ENCODE measurements around the gene MINDY4. TPM values are rescaled to one million over a fixed set of nuclear protein-coding genes. Genes with fewer than 3 reads are reported as not detected.
A peak's percentile ranks its signal among the peaks of the same experiment; 100 is the strongest.

Gene MINDY4
- total RNA-seq, 1 donor from 2014 or later, result 2.2 TPM

- no peak for DNase-seq (ENCODE audit: low read depth, low spot score)
These were observed 80.6 kb downstream of the MINDY4 start for GRCh38 chr7:30851651-30852307.

DNA sequence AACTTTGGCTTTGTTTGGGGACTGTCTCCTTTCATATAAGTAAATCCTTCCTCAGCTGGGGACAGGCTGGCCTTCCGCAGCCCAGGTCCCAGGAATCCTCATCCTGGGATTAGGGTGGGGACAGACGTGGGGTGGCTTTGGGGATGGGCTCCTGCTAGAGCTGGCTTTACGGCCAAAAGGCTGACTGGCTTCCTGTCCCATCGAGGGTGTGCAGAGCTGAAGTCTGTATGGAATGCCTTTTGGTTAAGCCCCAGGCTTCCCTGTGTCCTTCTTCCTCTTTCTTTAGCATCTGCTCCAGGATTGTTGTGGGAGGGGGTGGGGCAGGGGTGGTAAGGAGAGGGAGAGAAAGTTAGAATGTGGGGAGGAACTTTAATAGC lies 81.1 kb downstream of the MINDY4 start:
- no peak for DNase-seq (ENCODE audit: low read depth, low spot score)

DNA sequence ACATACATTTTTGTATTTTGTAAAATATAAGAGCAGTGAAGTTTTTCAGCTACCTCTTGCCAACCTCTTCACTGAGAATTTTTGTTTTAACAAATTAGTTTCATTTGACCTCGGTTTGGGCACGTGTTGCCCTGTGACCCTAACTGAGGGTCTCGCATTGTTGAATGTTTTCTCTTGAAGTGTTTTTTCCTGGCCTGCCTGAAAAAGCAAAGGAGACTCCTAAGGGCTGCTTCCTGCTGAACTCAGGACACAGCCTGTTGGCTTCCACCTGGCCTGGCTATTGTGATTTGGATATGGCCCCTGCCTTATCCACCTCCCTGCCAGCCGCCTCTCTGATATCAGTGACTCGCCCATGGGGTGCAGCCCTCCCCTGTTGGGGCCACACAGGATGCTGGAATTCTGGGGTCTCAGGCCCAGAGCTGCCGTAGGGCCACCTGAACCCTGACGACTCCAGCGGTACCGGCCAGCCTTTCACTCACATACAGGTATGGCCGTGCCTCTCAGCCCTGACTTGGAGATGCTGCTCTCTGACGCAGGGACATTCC lies 81.6 kb downstream of the MINDY4 start:
- DNase-seq (ENCODE audit: low read depth, low spot score), result no peak

- DNase-seq (ENCODE audit: low read depth, low spot score), result no peak
These were observed 82.4 kb downstream of the MINDY4 start for GRCh38 chr7:30853576-30853975.

- no peak for DNase-seq (ENCODE audit: low read depth, low spot score)
These were observed 84.7 kb downstream of the MINDY4 start for GRCh38 chr7:30855936-30856335.

DNA sequence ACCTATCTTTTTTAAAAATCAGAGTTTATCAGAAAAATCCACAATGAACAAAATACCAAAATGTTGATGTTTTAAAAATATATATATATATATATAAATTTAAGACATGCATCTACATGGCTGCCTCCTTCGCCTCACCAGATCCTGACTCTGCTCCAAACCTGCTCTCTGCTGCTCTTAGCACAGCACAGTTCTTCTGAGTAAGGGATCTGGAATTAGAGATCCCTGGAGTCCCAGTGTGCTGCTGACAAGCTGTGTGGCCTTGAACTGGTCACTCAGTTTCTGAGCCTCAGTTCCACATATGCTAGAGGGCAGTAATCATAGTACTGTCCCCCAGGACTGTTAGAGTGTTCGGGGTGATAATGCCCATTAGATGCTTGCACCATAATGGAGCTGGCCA lies 87.4 kb downstream of the MINDY4 start:
- DNase-seq (ENCODE audit: low read depth, low spot score), result no peak

- no peak for DNase-seq (ENCODE audit: low read depth, low spot score)
These were observed 88.2 kb downstream of the MINDY4 start for GRCh38 chr7:30859202-30859939.

DNA sequence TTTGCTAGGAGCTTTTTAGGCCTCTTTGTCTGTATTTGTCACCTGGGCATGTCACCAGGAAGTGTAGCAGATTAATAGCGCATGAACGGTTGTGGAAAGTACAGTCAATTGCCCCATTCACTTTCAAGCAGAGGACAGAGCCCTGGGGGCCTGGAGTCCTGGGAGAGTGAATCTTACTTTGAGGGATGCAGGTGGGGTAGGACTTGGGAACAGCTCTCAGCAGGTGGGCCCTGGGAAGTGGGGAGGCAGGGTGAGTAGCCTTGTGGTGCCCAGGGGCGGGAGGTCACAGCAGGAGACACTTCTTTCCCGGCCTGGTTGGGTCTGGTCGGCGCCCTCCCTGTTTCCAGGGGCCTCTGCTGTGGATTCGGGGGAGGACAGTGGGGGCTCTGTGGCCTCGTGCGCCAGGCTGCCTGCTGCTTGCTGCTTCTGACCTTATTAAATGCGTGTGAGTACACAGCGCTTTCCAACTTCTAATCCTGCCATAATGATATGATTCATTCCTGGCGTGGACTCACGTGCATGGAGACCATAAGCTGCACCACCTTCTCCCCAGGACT lies 88.8 kb downstream of the MINDY4 start:
- DNase-seq (ENCODE audit: low read depth, low spot score), result no peak

DNA sequence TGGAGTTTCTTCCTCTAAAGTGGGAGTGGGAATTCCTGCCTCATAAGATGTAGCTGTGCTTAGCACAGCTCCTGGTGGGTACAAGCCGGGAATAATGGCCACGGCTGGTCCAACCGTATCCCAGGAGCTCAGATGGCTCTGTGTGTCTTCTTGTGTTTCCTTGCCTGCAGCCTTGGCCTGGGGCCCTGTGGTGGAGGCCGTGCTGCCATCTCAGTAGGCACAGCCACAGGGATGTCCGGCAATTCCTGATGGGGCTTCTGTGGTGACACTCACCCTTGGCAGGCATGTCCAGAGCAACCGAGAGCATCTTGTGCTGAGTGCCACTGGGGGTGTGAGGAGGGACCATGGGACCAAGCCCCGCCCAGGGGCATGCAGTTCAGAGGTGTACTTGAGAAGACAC lies 90.4 kb downstream of the MINDY4 start:
- DNase-seq (ENCODE audit: low read depth, low spot score), result no peak

- no peak for DNase-seq (ENCODE audit: low read depth, low spot score)
These were observed 91.9 kb downstream of the MINDY4 start for GRCh38 chr7:30862995-30863705.

DNA sequence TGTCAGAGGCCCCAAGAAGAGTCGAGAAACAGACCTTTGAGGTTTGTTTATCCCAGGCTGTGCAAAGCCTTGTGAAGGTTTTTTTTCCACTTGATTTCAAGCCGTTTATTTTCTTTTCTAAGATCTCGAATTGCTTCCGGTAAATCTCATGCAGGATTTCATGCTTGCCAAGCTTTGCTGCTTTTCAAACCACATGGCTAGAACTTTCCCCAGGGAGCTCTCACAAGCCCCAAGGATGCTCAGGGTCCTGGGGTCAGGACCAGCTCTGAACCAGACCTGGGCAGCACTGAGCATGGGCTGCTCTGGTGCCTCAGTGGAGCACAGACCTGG lies 92.5 kb downstream of the MINDY4 start:
- no peak for DNase-seq (ENCODE audit: low read depth, low spot score)

DNA sequence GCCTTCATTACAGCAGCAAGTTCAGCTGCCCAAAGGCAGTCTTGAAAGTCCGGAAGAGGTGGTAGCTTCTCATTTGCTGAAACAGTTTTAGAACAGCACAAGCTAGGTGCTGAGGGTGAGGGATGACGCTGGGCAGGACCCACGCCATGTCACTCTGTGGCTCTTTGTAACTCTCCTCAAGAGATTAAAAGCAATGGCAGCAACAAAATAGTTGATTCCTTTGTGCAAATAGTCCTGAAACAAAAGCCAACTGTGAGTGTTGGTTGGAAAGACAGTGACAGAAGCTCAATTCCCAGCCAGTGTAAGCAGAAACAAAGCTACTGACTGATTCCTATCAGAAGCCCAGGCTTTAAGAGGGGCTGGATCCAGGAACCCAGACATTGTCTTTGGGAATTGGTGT lies 92.9 kb downstream of the MINDY4 start:
- DNase-seq (ENCODE audit: low read depth, low spot score), result no peak

- DNase-seq (ENCODE audit: low read depth, low spot score), result no peak
These were observed 93.9 kb downstream of the MINDY4 start for GRCh38 chr7:30865076-30865475.

GRCh38 chr7:30865821-30866220 lies 94.6 kb downstream of the MINDY4 start:
- DNase-seq (ENCODE audit: low read depth, low spot score), result no peak

DNA sequence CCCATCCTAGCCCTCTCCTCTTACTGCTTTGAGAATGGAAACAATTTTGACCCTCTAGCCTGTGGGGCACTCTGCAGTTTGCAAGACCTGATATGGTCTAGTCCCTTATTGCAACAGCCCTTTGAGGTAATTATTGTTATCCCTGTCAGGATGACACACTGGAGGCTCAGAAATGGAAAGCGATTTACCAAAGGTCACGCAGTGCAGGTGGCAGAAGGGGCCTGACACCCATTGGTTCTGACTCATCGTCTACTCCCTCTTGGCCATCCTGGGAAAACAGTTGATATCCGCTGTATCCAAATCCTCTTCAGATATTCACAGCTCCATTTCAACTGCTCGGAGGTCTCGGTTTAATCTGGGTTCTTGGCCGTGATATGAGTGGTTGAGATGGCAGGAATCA lies 95.7 kb downstream of the MINDY4 start:
- DNase-seq (ENCODE audit: low read depth, low spot score), result no peak

GRCh38 chr7:30867483-30867882 lies 96.3 kb downstream of the MINDY4 start:
- no peak for DNase-seq (ENCODE audit: low read depth, low spot score)

DNA sequence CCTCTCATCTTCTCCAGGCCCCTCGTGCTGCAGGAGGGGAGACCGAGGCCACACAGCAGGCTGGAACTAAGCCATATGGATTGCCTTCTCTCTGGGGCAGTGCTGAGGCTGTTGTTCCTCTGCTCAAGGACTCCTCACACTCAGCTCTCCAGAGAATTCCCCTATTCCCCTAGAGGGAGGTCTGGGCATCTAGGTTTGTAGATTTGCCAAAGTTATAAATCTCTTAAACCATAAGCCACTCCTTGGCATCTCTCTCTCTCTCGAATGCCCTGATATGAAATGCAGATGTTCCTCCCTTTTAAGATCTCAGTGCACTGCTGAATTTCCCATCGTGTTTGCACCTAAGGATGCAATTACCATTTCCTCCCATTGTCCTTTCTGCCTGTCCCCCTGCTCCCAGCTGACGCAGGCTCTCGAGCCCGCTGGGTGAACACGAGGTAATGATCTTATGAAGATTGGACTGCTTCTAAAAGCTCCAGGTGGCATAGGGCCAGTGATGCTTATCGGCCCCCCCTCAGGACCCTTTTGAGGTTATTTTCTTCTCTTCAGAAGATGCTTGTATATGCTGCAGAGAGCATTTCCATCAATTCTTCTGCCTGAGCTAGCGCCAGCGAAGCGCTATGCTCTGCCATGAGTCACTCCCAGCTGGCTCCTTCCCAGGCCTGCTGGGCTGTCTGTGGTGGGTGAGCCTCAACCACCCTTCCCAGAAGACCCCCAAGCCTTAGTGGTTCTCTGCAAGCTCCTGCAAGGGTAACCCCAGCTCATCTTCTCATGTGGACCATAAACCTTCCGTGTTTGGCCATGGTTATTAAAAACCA lies 98.8 kb downstream of the MINDY4 start:
- peak; percentile 54 for DNase-seq (ENCODE audit: low read depth, low spot score)

DNA sequence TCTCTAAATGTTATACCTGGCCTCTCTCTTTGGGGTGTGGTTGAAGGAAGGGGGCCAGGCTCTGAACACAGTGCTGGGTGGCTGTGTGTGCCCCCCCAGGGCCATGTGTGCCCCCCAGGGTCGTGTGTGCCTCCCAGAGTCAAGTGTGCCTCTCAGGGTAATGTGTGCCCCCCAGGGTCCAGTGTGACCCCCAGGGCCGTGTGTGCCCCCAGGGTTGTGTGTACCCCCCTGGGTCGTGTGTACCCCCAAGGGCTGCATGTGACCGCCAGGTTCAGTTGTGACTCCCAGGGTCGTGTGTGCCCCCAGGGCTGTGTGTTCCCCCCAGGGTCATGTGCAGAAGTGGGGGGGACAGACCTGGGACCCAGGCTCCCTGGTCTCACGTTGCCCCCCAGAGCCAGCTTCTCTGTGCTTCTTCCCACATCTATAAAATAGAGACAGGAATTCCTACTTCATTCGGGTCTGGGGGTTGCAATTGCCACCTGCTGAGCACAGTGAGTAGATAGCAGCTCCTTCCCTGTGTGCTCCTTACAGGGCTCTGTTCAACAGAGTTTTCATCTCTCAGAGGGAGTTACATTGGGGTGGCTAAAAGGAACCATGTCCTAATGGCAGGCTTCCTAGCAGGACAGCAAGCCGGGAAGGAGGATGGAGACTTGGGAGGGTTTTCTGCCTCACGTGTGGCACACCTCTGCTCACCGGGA lies 99.8 kb downstream of the MINDY4 start:
- DNase-seq (ENCODE audit: low read depth, low spot score), result no peak

- DNase-seq (ENCODE audit: low read depth, low spot score), result no peak
These were observed 100.4 kb downstream of the MINDY4 start for GRCh38 chr7:30871655-30872054.

DNA sequence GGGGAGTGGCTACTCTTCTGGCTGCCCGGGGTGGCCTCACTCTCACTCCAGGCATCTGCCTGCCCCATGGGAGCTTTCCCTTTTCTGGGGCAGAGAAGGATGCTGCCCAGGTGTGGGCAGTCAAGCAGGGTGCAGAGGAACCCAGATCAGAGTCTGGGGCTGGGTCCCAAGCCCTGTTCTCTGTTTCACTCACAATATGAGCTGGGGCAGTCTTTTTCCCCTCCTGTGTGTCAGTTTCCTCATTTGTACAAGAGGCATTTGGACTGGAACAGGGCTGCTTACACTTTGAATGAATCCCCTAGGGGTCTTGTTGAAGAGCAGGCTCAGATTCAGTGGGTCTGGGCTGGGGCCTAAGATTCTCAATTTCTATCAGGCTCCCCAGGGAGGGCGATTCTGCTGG lies 102.0 kb downstream of the MINDY4 start:
- no peak for DNase-seq (ENCODE audit: low read depth, low spot score)

GRCh38 chr7:30873656-30874055 lies 102.4 kb downstream of the MINDY4 start:
- no peak for DNase-seq (ENCODE audit: low read depth, low spot score)

All from pulmonary artery endothelial cell (primary cell).